Hepatocyte (in vitro differentiated cells): ENCODE data around the gene UCP2.

Source experiments
- EZH2 ChIP-seq: fragments of 200-600 bp; sonication (generic); IDR thresholded peaks from 2 replicates; pipeline ENCODE4 v1.6.1; 2016; ENCODE audit warnings: antibody characterized with exemption, mild to moderate bottlenecking, borderline replicate concordance
- EZH2phosphoT487 ChIP-seq: fragments of 200-600 bp; sonication (generic); IDR thresholded peaks from one replicate; pipeline ENCODE4 v1.6.1; 2018; ENCODE audit warnings: antibody characterized with exemption, mild to moderate bottlenecking, low read depth, moderate library complexity; ENCODE audit not compliant: unreplicated experiment, severe bottlenecking
- TF ChIP-seq, protein P1 (sequence below): fragments of 200-600 bp; sonication (generic); IDR thresholded peaks from 2 replicates; pipeline ENCODE4 v1.5.1; 2016; ENCODE audit warnings: antibody characterized with exemption, mild to moderate bottlenecking; ENCODE audit not compliant: poor library complexity

DNA sequence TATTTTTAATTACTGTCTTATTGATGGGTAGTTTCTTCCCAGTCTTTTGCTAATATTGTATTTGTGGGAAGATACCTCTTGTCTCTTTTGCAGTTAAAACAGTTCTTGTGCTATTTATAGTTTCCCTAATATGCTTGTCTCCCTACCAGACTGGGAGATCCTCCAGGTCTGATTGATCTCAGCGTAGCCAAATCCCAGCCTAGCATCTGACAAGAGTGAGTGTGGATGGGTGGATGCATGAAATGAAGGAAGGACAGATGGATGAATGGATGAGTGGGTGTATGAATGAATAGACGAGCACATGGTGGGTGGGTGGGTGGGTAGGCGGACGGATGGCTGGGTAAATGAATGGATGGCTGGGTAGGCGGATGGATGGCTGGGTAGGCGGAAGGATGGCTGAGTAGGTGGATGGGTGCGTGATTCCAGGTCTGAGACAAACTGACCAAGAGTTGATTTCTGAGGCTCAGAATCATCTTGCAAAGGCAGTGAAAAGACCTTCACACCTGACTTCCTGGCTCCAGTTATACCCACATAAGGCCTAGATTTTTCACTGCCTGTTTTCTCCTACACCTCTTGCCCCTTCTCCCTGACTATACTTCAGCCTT lies 20.4 kb downstream of the UCP2 start:
- TF ChIP-seq, protein P1, sequence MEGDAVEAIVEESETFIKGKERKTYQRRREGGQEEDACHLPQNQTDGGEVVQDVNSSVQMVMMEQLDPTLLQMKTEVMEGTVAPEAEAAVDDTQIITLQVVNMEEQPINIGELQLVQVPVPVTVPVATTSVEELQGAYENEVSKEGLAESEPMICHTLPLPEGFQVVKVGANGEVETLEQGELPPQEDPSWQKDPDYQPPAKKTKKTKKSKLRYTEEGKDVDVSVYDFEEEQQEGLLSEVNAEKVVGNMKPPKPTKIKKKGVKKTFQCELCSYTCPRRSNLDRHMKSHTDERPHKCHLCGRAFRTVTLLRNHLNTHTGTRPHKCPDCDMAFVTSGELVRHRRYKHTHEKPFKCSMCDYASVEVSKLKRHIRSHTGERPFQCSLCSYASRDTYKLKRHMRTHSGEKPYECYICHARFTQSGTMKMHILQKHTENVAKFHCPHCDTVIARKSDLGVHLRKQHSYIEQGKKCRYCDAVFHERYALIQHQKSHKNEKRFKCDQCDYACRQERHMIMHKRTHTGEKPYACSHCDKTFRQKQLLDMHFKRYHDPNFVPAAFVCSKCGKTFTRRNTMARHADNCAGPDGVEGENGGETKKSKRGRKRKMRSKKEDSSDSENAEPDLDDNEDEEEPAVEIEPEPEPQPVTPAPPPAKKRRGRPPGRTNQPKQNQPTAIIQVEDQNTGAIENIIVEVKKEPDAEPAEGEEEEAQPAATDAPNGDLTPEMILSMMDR, result no peak
- TF ChIP-seq EZH2phosphoT487 (no peak), EZH2 (no peak)
